Upper lobe of left lung (tissue), 4 donors: ENCODE results near the gene CUBN.

ENCODE experiments used
- POLR2A ChIP-seq, 4 donors: fragments of 450-650 bp; IDR thresholded peaks; one replicate each; pipeline ENCODE4 v1.5.1; 2016 to 2017; ENCODE audit warnings: antibody characterized with exemption in 4 of 4, mild to moderate bottlenecking in 2 of 4
- TF ChIP-seq, protein P1 (sequence below), 6 experiments: fragments of 450-650 bp in 4 of 6; fragments of 200-600 bp in 2 of 6; sonication (generic) in 2 of 6; IDR thresholded peaks; one replicate each; pipeline ENCODE4 v1.5.1; 2016 to 2019; ENCODE audit warnings: antibody characterized with exemption in 6 of 6

- TF ChIP-seq, protein P1, sequence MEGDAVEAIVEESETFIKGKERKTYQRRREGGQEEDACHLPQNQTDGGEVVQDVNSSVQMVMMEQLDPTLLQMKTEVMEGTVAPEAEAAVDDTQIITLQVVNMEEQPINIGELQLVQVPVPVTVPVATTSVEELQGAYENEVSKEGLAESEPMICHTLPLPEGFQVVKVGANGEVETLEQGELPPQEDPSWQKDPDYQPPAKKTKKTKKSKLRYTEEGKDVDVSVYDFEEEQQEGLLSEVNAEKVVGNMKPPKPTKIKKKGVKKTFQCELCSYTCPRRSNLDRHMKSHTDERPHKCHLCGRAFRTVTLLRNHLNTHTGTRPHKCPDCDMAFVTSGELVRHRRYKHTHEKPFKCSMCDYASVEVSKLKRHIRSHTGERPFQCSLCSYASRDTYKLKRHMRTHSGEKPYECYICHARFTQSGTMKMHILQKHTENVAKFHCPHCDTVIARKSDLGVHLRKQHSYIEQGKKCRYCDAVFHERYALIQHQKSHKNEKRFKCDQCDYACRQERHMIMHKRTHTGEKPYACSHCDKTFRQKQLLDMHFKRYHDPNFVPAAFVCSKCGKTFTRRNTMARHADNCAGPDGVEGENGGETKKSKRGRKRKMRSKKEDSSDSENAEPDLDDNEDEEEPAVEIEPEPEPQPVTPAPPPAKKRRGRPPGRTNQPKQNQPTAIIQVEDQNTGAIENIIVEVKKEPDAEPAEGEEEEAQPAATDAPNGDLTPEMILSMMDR (IDR thresholded peaks at IDR 0.05) = no peak
- no peak for TF ChIP-seq POLR2A (IDR thresholded peaks at IDR 0.05)
Measured at GRCh38 chr10:16857419-16857818, 272.2 kb downstream of the CUBN start.
